ENCODE results near the gene FUT6. TPM values are rescaled to one million over a fixed set of nuclear protein-coding genes. Genes with fewer than 3 reads are reported as not detected.
"Not testable (repeated sequence)": the region's sequence is repeated elsewhere in the genome, so short reads cannot be mapped to it uniquely, and the experiment has no call there.

FUT6 gene
- total and polyA plus RNA-seq, 2 donors (not counting 1 experiment from before 2014, with no cell fraction given): not detected

GRCh38 chr19:5782322-5782721 lies 57.2 kb downstream of the FUT6 start:
- Histone ChIP-seq H3K79me2 (ENCODE audit: control insufficient read depth, insufficient read depth, low read length) (no peaks in the 10 kb centered on the region), H2AFZ (ENCODE audit: low read length) (no peak overlapping the region), H4K20me1 (ENCODE audit: control insufficient read depth, extremely low read depth, insufficient read depth, low read length) (no peaks in the 10 kb centered on the region), H3K36me3 (ENCODE audit: control insufficient read depth, insufficient read depth, low read length) (peaks cover 17% of the 10 kb centered on the region), H3K27ac (ENCODE audit: insufficient read depth, low read length) (no peak overlapping the region), H3K27me3 (ENCODE audit: control insufficient read depth, insufficient read depth, low read length) (no peaks in the 10 kb centered on the region), H3K4me2 (ENCODE audit: extremely low read depth, insufficient read depth, low read length) (no peak overlapping the region), H3K9ac (ENCODE audit: insufficient read depth, low read length) (no peak overlapping the region), H3K9me3 (ENCODE audit: control insufficient read depth, insufficient read depth, low read depth, low read length) (no peaks in the 10 kb centered on the region), H3K4me3 (replicated peaks in 1 of 4; ENCODE audit: control extremely low read depth in 1 of 4, insufficient read depth in 1 of 4, low read depth in 3 of 4, low read length in 4 of 4) (no peak overlapping the region), H3K4me1 (ENCODE audit: control insufficient read depth, extremely low read depth, insufficient read depth, low read length) (no peaks in the 10 kb centered on the region)
- no peak for DNase-seq (ENCODE audit: low read depth in 2 of 2)
- no peak for TF ChIP-seq EZH2 (IDR thresholded peaks at IDR 0.05; ENCODE audit: low read length, missing control alignments)
- TF ChIP-seq CTCF (conservative IDR thresholded peaks at IDR 0.05 in 1 of 2, IDR thresholded peaks at IDR 0.05 in 1 of 2; ENCODE audit: low read depth in 1 of 2, low read length in 2 of 2): no peak

GRCh38 chr19:5780916-5781315 lies 58.6 kb downstream of the FUT6 start:
- H3K4me3 ChIP-seq (replicated peaks in 1 of 4; ENCODE audit: control extremely low read depth in 1 of 4, insufficient read depth in 1 of 4, low read depth in 3 of 4, low read length in 4 of 4); H3K4me1 ChIP-seq (ENCODE audit: control insufficient read depth, extremely low read depth, insufficient read depth, low read length); H3K27me3 ChIP-seq (ENCODE audit: control insufficient read depth, insufficient read depth, low read length); H3K36me3 ChIP-seq (ENCODE audit: control insufficient read depth, insufficient read depth, low read length); H2AFZ ChIP-seq (ENCODE audit: low read length); H4K20me1 ChIP-seq (ENCODE audit: control insufficient read depth, extremely low read depth, insufficient read depth, low read length); H3K9me3 ChIP-seq (ENCODE audit: control insufficient read depth, insufficient read depth, low read depth, low read length); H3K9ac ChIP-seq (ENCODE audit: insufficient read depth, low read length); DNase-seq (ENCODE audit: low read depth in 2 of 2); H3K79me2 ChIP-seq (ENCODE audit: control insufficient read depth, insufficient read depth, low read length); H3K4me2 ChIP-seq (ENCODE audit: extremely low read depth, insufficient read depth, low read length); H3K27ac ChIP-seq (ENCODE audit: insufficient read depth, low read length): not testable (repeated sequence)

Other genes starting within 250 kb of the FUT6 start
- gene SAFB2, start 216.9 kb downstream of the FUT6 start, total RNA-seq: 29.0 and 35.8 TPM in 2 replicates
- gene SAFB2, start 216.9 kb downstream of the FUT6 start, polyA plus RNA-seq: 16.9 and 21.3 TPM in 2 replicates
- 48.5 and 51.0 TPM in 2 replicates for gene SAFB, start 216.6 kb downstream of the FUT6 start, total RNA-seq
- gene SAFB, start 216.6 kb downstream of the FUT6 start, polyA plus RNA-seq: 28.0 and 34.3 TPM in 2 replicates
- gene MICOS13, start 159.2 kb downstream of the FUT6 start, total RNA-seq: 29.3 and 73.5 TPM in 2 replicates
- 20.7 and 20.8 TPM in 2 replicates for gene MICOS13, start 159.2 kb downstream of the FUT6 start, polyA plus RNA-seq
- gene HSD11B1L, start 158.7 kb downstream of the FUT6 start, total RNA-seq: 11.0 and 13.0 TPM in 2 replicates
- gene HSD11B1L, start 158.7 kb downstream of the FUT6 start, polyA plus RNA-seq: 3.1 and 5.1 TPM in 2 replicates
- 634 and 864 TPM in 2 replicates for gene RPL36, start 149.4 kb downstream of the FUT6 start, total RNA-seq
- gene RPL36, start 149.4 kb downstream of the FUT6 start, polyA plus RNA-seq: 341 and 394 TPM in 2 replicates
- gene LONP1, start 119.6 kb downstream of the FUT6 start, total RNA-seq: 149 and 172 TPM in 2 replicates
- gene LONP1, start 119.6 kb downstream of the FUT6 start, polyA plus RNA-seq: 29.8 and 37.3 TPM in 2 replicates
- gene CATSPERD, start 119.1 kb downstream of the FUT6 start, total RNA-seq: not detected in 2 replicates
- gene CATSPERD, start 119.1 kb downstream of the FUT6 start, polyA plus RNA-seq: not detected in 2 replicates
- 0.17 and 0.26 TPM in 2 replicates for gene PRR22, start 55.0 kb downstream of the FUT6 start, total RNA-seq
- 0.15 and 0.23 TPM in 2 replicates for gene PRR22, start 55.0 kb downstream of the FUT6 start, polyA plus RNA-seq
- 18.7 and 20.5 TPM in 2 replicates for gene DUS3L, start 48.5 kb downstream of the FUT6 start, total RNA-seq
- gene DUS3L, start 48.5 kb downstream of the FUT6 start, polyA plus RNA-seq: 8.8 and 14.4 TPM in 2 replicates
- gene NRTN, start 34.6 kb downstream of the FUT6 start, total RNA-seq: 0.50 and 0.51 TPM in 2 replicates
- gene NRTN, start 34.6 kb downstream of the FUT6 start, polyA plus RNA-seq: 0.07 and 0.11 TPM in 2 replicates
- not detected in 2 replicates for gene FUT3, start 11.7 kb upstream of the FUT6 start, total RNA-seq
- gene FUT3, start 11.7 kb upstream of the FUT6 start, polyA plus RNA-seq: not detected in 2 replicates
- not detected in 2 replicates for gene FUT5, start 30.8 kb upstream of the FUT6 start, total RNA-seq
- gene FUT5, start 30.8 kb upstream of the FUT6 start, polyA plus RNA-seq: not detected in 2 replicates
- 212 and 271 TPM in 2 replicates for gene NDUFA11, start 64.1 kb upstream of the FUT6 start, total RNA-seq
- gene NDUFA11, start 64.1 kb upstream of the FUT6 start, polyA plus RNA-seq: 271 and 332 TPM in 2 replicates
- gene VMAC, start 65.2 kb upstream of the FUT6 start, total RNA-seq: 6.4 and 8.3 TPM in 2 replicates
- gene VMAC, start 65.2 kb upstream of the FUT6 start, polyA plus RNA-seq: 1.1 and 1.7 TPM in 2 replicates
- 2.6 and 7.3 TPM in 2 replicates for gene CAPS, start 74.6 kb upstream of the FUT6 start, total RNA-seq
- 0.77 and 1.6 TPM in 2 replicates for gene CAPS, start 74.6 kb upstream of the FUT6 start, polyA plus RNA-seq
- 32.1 and 39.8 TPM in 2 replicates for gene RANBP3, start 138.4 kb upstream of the FUT6 start, total RNA-seq
- gene RANBP3, start 138.4 kb upstream of the FUT6 start, polyA plus RNA-seq: 59.4 and 72.9 TPM in 2 replicates